Measurements from ENCODE around the gene CIAO2B. TPM values are rescaled to one million over a fixed set of nuclear protein-coding genes. Genes with fewer than 3 reads are reported as not detected.

The CIAO2B gene
- total RNA-seq, 1 donor from 2014 or later: 156 TPM

GRCh38 chr16:66903544-66904427 lies 30.4 kb downstream of the CIAO2B start:
- no peak for DNase-seq (ENCODE audit: low read depth)
- H3K27me3 ChIP-seq (ENCODE audit: control insufficient read depth, insufficient read depth, low read length): no peaks in the 10 kb centered on the region
- H3K4me3 ChIP-seq (ENCODE audit: low read depth, low read length): no peak overlapping the region
- H3K36me3 ChIP-seq (ENCODE audit: control insufficient read depth, insufficient read depth, low read length): no peaks in the 10 kb centered on the region
- TF ChIP-seq CTCF (IDR thresholded peaks at IDR 0.05; ENCODE audit: insufficient read depth, low read length, poor library complexity, severe bottlenecking): no peak

- Histone ChIP-seq H3K36me3 (ENCODE audit: control insufficient read depth, insufficient read depth, low read length) (no peaks in the 10 kb centered on the region), H3K27me3 (ENCODE audit: control insufficient read depth, insufficient read depth, low read length) (no peaks in the 10 kb centered on the region), H3K4me3 (ENCODE audit: low read depth, low read length) (no peak overlapping the region)
- TF ChIP-seq CTCF (IDR thresholded peaks at IDR 0.05; ENCODE audit: insufficient read depth, low read length, poor library complexity, severe bottlenecking): no peak
- DNase-seq (ENCODE audit: low read depth): no peak
Observed at GRCh38 chr16:66902648-66903543, 31.3 kb downstream of the CIAO2B start.

GRCh38 chr16:66901626-66902025 lies 32.6 kb downstream of the CIAO2B start:
- TF ChIP-seq CTCF (IDR thresholded peaks at IDR 0.05; ENCODE audit: insufficient read depth, low read length, poor library complexity, severe bottlenecking): no peak

GRCh38 chr16:66900721-66901441 lies 33.3 kb downstream of the CIAO2B start:
- Histone ChIP-seq H3K4me3 (ENCODE audit: low read depth, low read length) (no peak overlapping the region), H3K36me3 (ENCODE audit: control insufficient read depth, insufficient read depth, low read length) (no peaks in the 10 kb centered on the region), H3K27me3 (ENCODE audit: control insufficient read depth, insufficient read depth, low read length) (no peaks in the 10 kb centered on the region)
- DNase-seq (ENCODE audit: low read depth): no peak
- no peak for TF ChIP-seq CTCF (IDR thresholded peaks at IDR 0.05; ENCODE audit: insufficient read depth, low read length, poor library complexity, severe bottlenecking)

More at GRCh38 chr16:66901626-66902025, 32.6 kb downstream of the CIAO2B start:
- Histone ChIP-seq H3K27me3 (ENCODE audit: control insufficient read depth, insufficient read depth, low read length) (no peaks in the 10 kb centered on the region), H3K36me3 (ENCODE audit: control insufficient read depth, insufficient read depth, low read length) (no peaks in the 10 kb centered on the region), H3K4me3 (ENCODE audit: low read depth, low read length) (no peak overlapping the region)
- DNase-seq (ENCODE audit: low read depth): no peak

GRCh38 chr16:66899945-66900710 lies 34.1 kb downstream of the CIAO2B start:
- Histone ChIP-seq H3K4me3 (ENCODE audit: low read depth, low read length) (no peak overlapping the region), H3K36me3 (ENCODE audit: control insufficient read depth, insufficient read depth, low read length) (no peaks in the 10 kb centered on the region), H3K27me3 (ENCODE audit: control insufficient read depth, insufficient read depth, low read length) (no peaks in the 10 kb centered on the region)
- no peak for TF ChIP-seq CTCF (IDR thresholded peaks at IDR 0.05; ENCODE audit: insufficient read depth, low read length, poor library complexity, severe bottlenecking)
- peak; percentile 62 for DNase-seq (ENCODE audit: low read depth)
